Large intestine (tissue), 3 donors: ENCODE measurements around the gene TXNRD3. TPM values are rescaled to one million over a fixed set of nuclear protein-coding genes. Genes with fewer than 3 reads are reported as not detected.
"Not testable (repeated sequence)": the region's sequence is repeated elsewhere in the genome, so short reads cannot be mapped to it uniquely, and the experiment has no call there.

ENCODE experiments used
- DNase-seq, 2 donors: peaks; one replicate each; pipeline versions ENCODE4 v3.0.0 to v3.0.0-alpha.2; 2013
- H3K27ac ChIP-seq: one replicate; pipeline ENCODE4 v1.5.1; 2013; ENCODE audit warnings: low read length
- H3K27me3 ChIP-seq: 2 replicates; pipeline ENCODE4 v1.6.1; 2013; ENCODE audit warnings: low read length; ENCODE audit not compliant: control insufficient read depth, insufficient read depth
- H3K36me3 ChIP-seq: 2 replicates; pipeline ENCODE4 v1.6.1; 2013; ENCODE audit warnings: low read length; ENCODE audit not compliant: control insufficient read depth, insufficient read depth
- H3K4me1 ChIP-seq: one replicate; pipeline ENCODE4 v1.6.1; 2013; ENCODE audit warnings: low read length; ENCODE audit not compliant: control insufficient read depth, insufficient read depth
- H3K4me3 ChIP-seq: one replicate; pipeline ENCODE4 v1.5.1; 2013; ENCODE audit warnings: low read length
- H3K9me3 ChIP-seq: one replicate; pipeline ENCODE4 v1.6.1; 2013; ENCODE audit warnings: mild to moderate bottlenecking, low read depth, low read length, moderate library complexity; ENCODE audit not compliant: control insufficient read depth
- WGBS: methylation state at CpG from one replicate; pipeline ENCODE4 v1.1.5; 2013; ENCODE audit warnings: low lambda C conversion rate; ENCODE audit not compliant: insufficient coverage; 5-methylcytosine and 5-hydroxymethylcytosine counted together
- polyA plus RNA-seq: library from polyadenylated mRNA; unstranded; fragments of 120-200 nt; gene quantifications from one replicate; pipeline ENCODE4 v1.2.1, GENCODE V29; 2013

The TXNRD3 gene
- polyA plus RNA-seq, 1 donor = 7.3 TPM

GRCh38 chr3:126595479-126595878 is 59.4 kb downstream of the TXNRD3 start:
- no CpG with 5 or more reads among the region's 4 CpGs for WGBS

GRCh38 chr3:126591515-126591914 is 63.4 kb downstream of the TXNRD3 start:
- H3K9me3 ChIP-seq, H3K4me3 ChIP-seq, H3K27ac ChIP-seq, H3K36me3 ChIP-seq, H3K4me1 ChIP-seq, H3K27me3 ChIP-seq, DNase-seq: not testable (repeated sequence)
- no CpG with 5 or more reads among the region's 5 CpGs for WGBS

More at GRCh38 chr3:126595479-126595878, 59.4 kb downstream of the TXNRD3 start:
- not testable (repeated sequence) for H3K9me3 ChIP-seq, H3K4me3 ChIP-seq, H3K36me3 ChIP-seq, H3K4me1 ChIP-seq, DNase-seq, H3K27ac ChIP-seq, H3K27me3 ChIP-seq

- Histone ChIP-seq H3K9me3 (no peaks in the 10 kb centered on the region), H3K36me3 (no peaks in the 10 kb centered on the region), H3K4me1 (no peaks in the 10 kb centered on the region), H3K27me3 (no peaks in the 10 kb centered on the region), H3K27ac (no peak overlapping the region), H3K4me3 (no peak overlapping the region)
- DNase-seq = no peak
- no CpG with 5 or more reads among the region's 4 CpGs for WGBS
Measured at GRCh38 chr3:126582311-126582710, 72.6 kb downstream of the TXNRD3 start.

GRCh38 chr3:126581569-126581968 is 73.4 kb downstream of the TXNRD3 start:
- 78% methylated on average over 2 of the region's 2 CpGs for WGBS
- no peaks in the 10 kb centered on the region for H3K4me1 ChIP-seq
- no peak overlapping the region for H3K4me3 ChIP-seq
- H3K9me3 ChIP-seq = no peaks in the 10 kb centered on the region
- DNase-seq = no peak
- no peaks in the 10 kb centered on the region for H3K27me3 ChIP-seq
- no peaks in the 10 kb centered on the region for H3K36me3 ChIP-seq
- H3K27ac ChIP-seq = no peak overlapping the region

- DNase-seq = no peak
- H3K9me3 ChIP-seq = no peaks in the 10 kb centered on the region
- H3K36me3 ChIP-seq = no peaks in the 10 kb centered on the region
- H3K27me3 ChIP-seq = no peaks in the 10 kb centered on the region
- no peak overlapping the region for H3K4me3 ChIP-seq
- no peak overlapping the region for H3K27ac ChIP-seq
- WGBS = no CpG with 5 or more reads among the region's 5 CpGs
- no peaks in the 10 kb centered on the region for H3K4me1 ChIP-seq
Measured at GRCh38 chr3:126580746-126581145, 74.2 kb downstream of the TXNRD3 start.

GRCh38 chr3:126578702-126579101 is 76.2 kb downstream of the TXNRD3 start:
- no peak for DNase-seq
- Histone ChIP-seq H3K27ac (no peak overlapping the region), H3K4me1 (no peaks in the 10 kb centered on the region), H3K9me3 (no peaks in the 10 kb centered on the region), H3K36me3 (no peaks in the 10 kb centered on the region), H3K4me3 (no peak overlapping the region), H3K27me3 (no peaks in the 10 kb centered on the region)
- WGBS = no CpG with 5 or more reads among the region's 7 CpGs

GRCh38 chr3:126577261-126577660 is 77.7 kb downstream of the TXNRD3 start:
- Histone ChIP-seq H3K4me1 (no peaks in the 10 kb centered on the region), H3K4me3 (no peak overlapping the region), H3K9me3 (no peaks in the 10 kb centered on the region), H3K27me3 (no peaks in the 10 kb centered on the region), H3K27ac (no peak overlapping the region), H3K36me3 (no peaks in the 10 kb centered on the region)
- WGBS = 20% methylated on average over 1 of the region's 2 CpGs
- no peak for DNase-seq

- Histone ChIP-seq H3K4me3 (no peak overlapping the region), H3K36me3 (no peaks in the 10 kb centered on the region), H3K9me3 (no peaks in the 10 kb centered on the region), H3K4me1 (no peaks in the 10 kb centered on the region), H3K27ac (no peak overlapping the region), H3K27me3 (no peaks in the 10 kb centered on the region)
- no peak for DNase-seq
- WGBS = 83% methylated on average over 1 of the region's 15 CpGs
Measured at GRCh38 chr3:126573492-126574117, 81.3 kb downstream of the TXNRD3 start.

GRCh38 chr3:126571078-126571477 is 83.8 kb downstream of the TXNRD3 start:
- Histone ChIP-seq H3K36me3 (no peaks in the 10 kb centered on the region), H3K27ac (no peak overlapping the region), H3K9me3 (no peaks in the 10 kb centered on the region), H3K4me1 (no peaks in the 10 kb centered on the region), H3K27me3 (no peaks in the 10 kb centered on the region), H3K4me3 (no peak overlapping the region)
- DNase-seq = no peak
- no CpG with 5 or more reads among the region's 7 CpGs for WGBS

- Histone ChIP-seq H3K4me3 (no peak overlapping the region), H3K9me3 (no peaks in the 10 kb centered on the region), H3K27me3 (no peaks in the 10 kb centered on the region), H3K27ac (no peak overlapping the region), H3K4me1 (no peaks in the 10 kb centered on the region), H3K36me3 (no peaks in the 10 kb centered on the region)
- no CpG with 5 or more reads among the region's 6 CpGs for WGBS
- no peak for DNase-seq
Measured at GRCh38 chr3:126570103-126570541, 84.8 kb downstream of the TXNRD3 start.

GRCh38 chr3:126569390-126569975 is 85.4 kb downstream of the TXNRD3 start:
- Histone ChIP-seq H3K4me1 (no peaks in the 10 kb centered on the region), H3K9me3 (no peaks in the 10 kb centered on the region), H3K27me3 (no peaks in the 10 kb centered on the region), H3K4me3 (no peak overlapping the region), H3K36me3 (no peaks in the 10 kb centered on the region), H3K27ac (no peak overlapping the region)
- WGBS = no CpG with 5 or more reads among the region's 9 CpGs
- DNase-seq = no peak
